ENCODE measurements around the gene OR10H3.
"Not testable (repeated sequence)": the region's sequence is repeated elsewhere in the genome, so short reads cannot be mapped to it uniquely, and the experiment has no call there.

The OR10H3 gene, protein sequence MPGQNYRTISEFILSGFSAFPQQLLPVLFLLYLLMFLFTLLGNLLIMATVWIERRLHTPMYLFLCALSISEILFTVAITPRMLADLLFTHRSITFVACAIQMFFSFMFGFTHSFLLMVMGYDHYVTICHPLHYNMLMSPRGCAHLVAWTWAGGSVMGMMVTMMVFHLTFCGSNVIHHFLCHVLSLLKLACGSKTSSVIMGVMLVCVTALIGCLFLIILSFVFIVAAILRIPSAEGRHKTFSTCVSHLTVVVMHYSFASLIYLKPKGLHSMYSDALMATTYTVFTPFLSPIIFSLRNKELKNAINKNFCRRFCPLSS

GRCh38 chr19:15737722-15738121 is at the start of gene OR10H3:
Gene OR10H3, plus strand, starts transcription at chr19:15737985. Its CDS starts 3,408 bp downstream, at chr19:15741393.
- no peak for DNase-seq (ENCODE audit: low read depth in 1 of 2, low spot score in 1 of 2)

GRCh38 chr19:15696654-15697194 is 41.1 kb upstream of the OR10H3 start:
- no peak for DNase-seq (ENCODE audit: low read depth in 1 of 2, low spot score in 1 of 2)

- DNase-seq (ENCODE audit: low read depth in 1 of 2, low spot score in 1 of 2): no peak
Measured at GRCh38 chr19:15701757-15702533, 35.8 kb upstream of the OR10H3 start.

GRCh38 chr19:15702534-15702930 is 35.3 kb upstream of the OR10H3 start:
- DNase-seq (ENCODE audit: low read depth in 1 of 2, low spot score in 1 of 2): no peak

DNA sequence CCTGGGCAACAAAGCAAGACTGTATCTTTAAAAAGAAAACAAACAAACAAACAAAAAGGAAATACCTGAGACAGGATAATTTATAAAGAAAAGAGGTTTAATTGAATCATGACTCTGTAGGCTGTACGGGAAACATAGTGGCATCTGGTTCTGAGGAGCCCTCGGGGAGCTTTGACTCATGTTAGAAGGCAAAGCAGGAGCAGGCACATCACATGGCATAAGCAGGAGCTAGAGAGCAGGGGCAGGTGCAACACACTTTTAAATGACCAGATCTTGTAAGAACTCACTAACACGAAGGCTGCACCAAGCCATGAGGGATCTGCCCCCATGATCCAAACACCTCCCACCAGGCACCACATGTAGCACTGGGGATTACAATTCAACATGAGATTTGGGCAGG is 23.1 kb upstream of the OR10H3 start:
- DNase-seq (ENCODE audit: low read depth in 1 of 2, low spot score in 1 of 2): no peak

GRCh38 chr19:15715642-15716041 is 22.1 kb upstream of the OR10H3 start:
- no peak for DNase-seq (ENCODE audit: low read depth in 1 of 2, low spot score in 1 of 2)

- DNase-seq (ENCODE audit: low read depth in 1 of 2, low spot score in 1 of 2): no peak
Measured at GRCh38 chr19:15717809-15718208, 20.0 kb upstream of the OR10H3 start.

DNA sequence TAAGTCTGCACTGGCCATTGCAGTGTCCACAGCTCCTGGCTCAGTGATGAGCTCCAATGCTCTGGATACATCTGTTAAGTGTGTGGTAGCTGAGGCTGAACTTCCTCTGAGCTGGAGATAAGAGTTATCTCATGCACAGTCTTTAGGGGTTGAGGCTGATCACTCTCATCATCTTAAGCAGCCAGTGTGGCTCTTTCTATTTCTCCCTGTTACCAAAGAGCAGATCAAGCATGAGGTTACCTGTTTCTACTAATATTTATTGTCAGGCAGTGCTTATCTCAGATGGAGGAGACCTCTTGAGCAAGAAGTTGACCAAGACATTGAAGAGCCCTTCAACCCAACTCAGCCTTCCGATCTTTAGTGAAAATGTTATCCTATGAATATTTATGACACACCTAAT is 16.5 kb upstream of the OR10H3 start:
- DNase-seq (ENCODE audit: low read depth in 1 of 2, low spot score in 1 of 2): no peak

DNA sequence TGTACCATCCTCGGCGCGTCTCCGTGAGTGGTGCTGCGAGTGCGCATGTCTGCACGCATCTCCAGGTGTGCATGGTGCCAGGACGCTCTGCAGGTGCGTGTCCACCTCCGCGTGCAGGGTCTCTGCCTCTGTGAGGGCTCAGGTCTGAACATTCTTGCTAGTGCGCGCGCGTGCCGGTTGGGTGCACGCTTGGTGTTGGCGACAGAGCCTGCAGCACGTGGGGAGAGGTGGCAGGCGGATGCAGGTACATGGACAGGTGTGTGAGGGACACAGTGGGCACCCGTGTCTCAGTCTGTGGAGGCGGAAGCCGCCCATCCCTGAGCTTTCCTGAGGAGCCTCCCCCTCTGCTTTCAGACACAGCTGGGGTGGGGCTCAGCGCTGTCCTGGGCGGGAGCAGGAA is 14.8 kb upstream of the OR10H3 start:
- DNase-seq (ENCODE audit: low read depth in 1 of 2, low spot score in 1 of 2): no peak

GRCh38 chr19:15727724-15728123 is 10.1 kb upstream of the OR10H3 start, which contains the start of gene OR10H2:
Gene OR10H2, plus strand, starts transcription at chr19:15728024. Its CDS starts 20 bp downstream, at chr19:15728044.
- no peak for DNase-seq (ENCODE audit: low read depth in 1 of 2, low spot score in 1 of 2)

DNA sequence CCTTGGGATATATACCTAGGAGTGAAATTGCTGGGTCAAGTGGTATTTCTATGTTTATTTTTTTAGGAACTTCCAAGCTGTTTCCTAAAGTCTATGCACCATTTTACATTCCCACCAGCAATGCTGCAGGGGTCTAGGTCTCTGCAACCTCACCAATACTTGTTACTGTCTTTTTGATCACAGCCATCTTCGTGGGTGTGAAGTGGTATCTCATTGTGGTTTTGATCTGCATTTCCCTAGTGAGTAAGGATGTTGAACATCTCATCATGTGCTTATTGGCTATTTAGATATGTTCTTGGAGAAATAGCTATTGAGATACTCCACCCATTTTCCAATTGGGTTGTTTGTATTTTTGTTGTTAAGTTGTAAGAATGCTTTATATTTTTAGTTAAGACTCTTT is 7.2 kb upstream of the OR10H3 start:
- no peak for DNase-seq (ENCODE audit: low read depth in 1 of 2, low spot score in 1 of 2)

DNA sequence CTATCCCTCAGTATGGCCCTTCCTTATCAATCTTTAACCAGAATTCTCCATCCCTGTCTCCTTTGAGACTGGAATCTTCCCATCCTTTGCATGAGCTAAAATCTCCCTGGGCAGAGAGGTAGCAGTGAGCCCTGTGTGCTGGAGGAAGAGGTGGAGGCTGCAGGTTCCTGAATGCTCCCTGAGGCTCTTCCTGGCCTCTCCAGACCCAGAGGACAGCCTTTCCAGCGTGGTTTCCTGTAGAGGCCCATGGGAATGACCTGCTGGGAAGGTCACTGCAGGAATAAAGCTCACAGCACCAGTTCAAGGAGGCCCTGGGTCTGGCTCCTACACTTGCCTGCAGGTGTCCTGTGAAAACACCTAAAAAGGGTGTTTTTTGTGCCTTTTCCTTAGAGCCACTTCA is 5.4 kb upstream of the OR10H3 start:
- DNase-seq (ENCODE audit: low read depth in 1 of 2, low spot score in 1 of 2): no peak

DNA sequence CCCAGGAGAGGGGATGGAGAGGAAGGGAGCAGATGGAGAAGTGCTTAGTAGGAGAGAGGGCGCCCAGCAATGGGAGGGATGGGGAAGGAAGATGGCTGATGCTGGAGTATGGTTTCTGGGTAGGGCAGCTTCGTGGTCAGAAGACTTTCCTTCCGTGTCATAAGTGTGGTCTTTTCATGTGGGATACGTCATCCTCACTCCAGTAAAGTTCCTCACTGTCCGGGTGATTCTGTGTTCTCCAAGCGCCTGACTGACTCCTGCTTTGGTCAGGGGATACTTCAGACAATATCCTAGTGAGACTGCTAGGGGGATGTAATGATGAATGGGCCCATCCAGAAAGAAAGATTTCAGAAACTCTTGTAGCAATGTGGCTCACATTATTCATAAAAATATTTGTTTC is 3.9 kb upstream of the OR10H3 start:
- no peak for DNase-seq (ENCODE audit: low read depth in 1 of 2, low spot score in 1 of 2)

DNA sequence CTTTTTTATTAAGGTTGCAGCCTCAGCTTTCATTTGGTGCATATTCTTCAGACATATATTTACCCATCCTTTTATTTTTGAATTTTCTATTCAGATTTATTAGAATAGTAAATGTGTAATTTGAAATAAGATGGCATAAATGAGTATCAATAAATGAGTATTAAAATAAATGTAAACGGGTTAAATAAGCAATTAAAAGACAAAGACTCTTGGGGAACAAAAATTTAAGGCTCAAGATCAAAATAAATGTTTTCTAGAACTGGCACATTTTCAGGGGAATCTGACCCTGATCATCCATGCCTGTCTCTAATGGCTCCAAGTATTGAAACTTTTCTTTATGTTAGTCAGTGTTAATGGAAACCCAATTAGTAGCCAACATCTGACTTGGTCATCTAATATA is 3.0 kb downstream of the OR10H3 start:
- no peak for DNase-seq (ENCODE audit: low read depth in 1 of 2, low spot score in 1 of 2)

- no peak for DNase-seq (ENCODE audit: low read depth in 1 of 2, low spot score in 1 of 2)
Measured at GRCh38 chr19:15748239-15748638, 10.5 kb downstream of the OR10H3 start.

- DNase-seq (ENCODE audit: low read depth in 1 of 2, low spot score in 1 of 2): no peak
Measured at GRCh38 chr19:15758379-15758778, 20.6 kb downstream of the OR10H3 start.

GRCh38 chr19:15759962-15760565 is 22.3 kb downstream of the OR10H3 start:
- no peak for DNase-seq (ENCODE audit: low read depth in 1 of 2, low spot score in 1 of 2)

DNA sequence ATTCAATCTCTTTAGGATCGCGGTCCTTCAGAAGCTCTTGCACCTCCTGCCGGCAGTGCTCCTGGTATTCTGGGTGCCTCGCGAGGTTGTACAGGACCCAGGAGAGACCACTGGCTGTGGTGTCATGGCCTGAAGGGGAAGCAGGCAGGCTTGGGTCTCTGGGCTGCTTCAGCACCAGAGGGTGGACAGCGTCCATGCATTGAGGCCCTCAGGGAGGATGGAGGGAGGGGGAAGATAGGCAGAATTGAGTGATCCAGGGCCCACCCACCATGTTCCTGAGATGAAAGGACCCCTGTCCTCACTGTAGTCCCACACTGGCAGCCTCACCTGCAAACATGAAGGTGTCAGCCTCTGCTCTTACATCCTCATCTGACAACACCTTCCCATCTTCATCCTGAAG is 31.8 kb downstream of the OR10H3 start:
- no peak for DNase-seq (ENCODE audit: low read depth in 1 of 2, low spot score in 1 of 2)

- DNase-seq (ENCODE audit: low read depth in 1 of 2, low spot score in 1 of 2): not testable (repeated sequence)
Measured at GRCh38 chr19:15774159-15774558, 36.4 kb downstream of the OR10H3 start.

DNA sequence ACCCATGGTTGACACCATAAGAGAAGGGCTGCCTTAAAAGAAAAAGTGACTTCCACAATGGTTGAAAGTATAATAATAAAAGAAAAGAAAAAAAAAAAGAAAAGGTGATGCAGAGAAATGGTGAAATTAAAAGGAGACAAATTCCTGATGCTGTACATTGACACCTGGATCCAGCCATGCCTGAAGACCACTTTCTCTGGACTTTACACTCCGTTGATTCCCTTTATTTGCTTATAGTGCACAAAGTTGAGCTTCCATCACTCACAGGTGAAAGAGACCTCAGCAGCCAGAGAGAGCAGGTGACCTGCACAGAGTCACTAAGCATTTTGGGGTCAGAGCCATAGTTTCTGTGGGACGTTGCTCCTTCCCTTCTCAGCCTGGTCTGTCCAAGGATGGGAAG is 37.5 kb downstream of the OR10H3 start:
- no peak for DNase-seq (ENCODE audit: low read depth in 1 of 2, low spot score in 1 of 2)

GRCh38 chr19:15776264-15776663 is 38.5 kb downstream of the OR10H3 start:
- no peak for DNase-seq (ENCODE audit: low read depth in 1 of 2, low spot score in 1 of 2)
